Neural progenitor cell (in vitro differentiated cells): ENCODE results near the gene TSPEAR.

Experiments
- EZH2phosphoT487 ChIP-seq: fragments of 200-600 bp; sonication (generic); IDR thresholded peaks from 2 replicates; pipeline ENCODE4 v1.6.1; 2017; ENCODE audit warnings: antibody characterized with exemption
- TF ChIP-seq, protein P1 (sequence below): fragments of 200-600 bp; sonication (generic); IDR thresholded peaks from 2 replicates; pipeline ENCODE4 v1.5.1; 2017; ENCODE audit warnings: antibody characterized with exemption, mild to moderate bottlenecking

DNA sequence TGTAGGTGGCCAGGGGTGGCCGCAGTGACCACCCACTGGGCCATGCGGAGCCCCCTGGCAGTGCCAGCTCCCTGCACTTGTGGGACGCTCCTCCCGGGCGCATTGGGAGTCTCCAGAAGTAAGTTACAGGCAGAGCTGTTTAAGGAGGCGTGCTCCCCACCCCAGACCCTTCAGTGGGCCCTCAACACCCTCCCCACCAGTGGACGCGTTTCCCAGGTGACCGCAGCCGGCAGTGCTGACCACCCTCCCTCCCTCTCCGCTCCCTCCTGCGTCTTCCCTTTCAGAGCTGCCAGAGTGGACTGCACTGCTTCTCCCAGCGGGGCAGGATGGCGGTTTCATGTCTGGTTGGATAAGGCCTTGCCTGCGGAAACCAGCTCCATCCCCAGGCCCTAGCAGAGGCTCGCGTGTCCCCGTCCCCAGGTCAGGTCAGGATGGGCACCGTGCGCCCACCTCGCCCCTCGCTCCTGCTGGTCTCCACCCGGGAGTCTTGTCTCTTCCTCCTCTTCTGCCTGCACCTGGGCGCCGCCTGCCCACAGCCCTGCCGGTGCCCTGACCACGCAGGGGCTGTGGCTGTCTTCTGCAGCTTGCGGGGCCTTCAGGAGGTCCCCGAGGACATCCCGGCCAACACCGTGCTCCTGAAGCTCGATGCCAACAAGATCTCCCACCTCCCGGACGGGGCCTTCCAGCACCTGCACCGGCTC, 255.0 kb downstream of the TSPEAR start:
- TF ChIP-seq EZH2phosphoT487: peak; percentile 16
- TF ChIP-seq, protein P1, sequence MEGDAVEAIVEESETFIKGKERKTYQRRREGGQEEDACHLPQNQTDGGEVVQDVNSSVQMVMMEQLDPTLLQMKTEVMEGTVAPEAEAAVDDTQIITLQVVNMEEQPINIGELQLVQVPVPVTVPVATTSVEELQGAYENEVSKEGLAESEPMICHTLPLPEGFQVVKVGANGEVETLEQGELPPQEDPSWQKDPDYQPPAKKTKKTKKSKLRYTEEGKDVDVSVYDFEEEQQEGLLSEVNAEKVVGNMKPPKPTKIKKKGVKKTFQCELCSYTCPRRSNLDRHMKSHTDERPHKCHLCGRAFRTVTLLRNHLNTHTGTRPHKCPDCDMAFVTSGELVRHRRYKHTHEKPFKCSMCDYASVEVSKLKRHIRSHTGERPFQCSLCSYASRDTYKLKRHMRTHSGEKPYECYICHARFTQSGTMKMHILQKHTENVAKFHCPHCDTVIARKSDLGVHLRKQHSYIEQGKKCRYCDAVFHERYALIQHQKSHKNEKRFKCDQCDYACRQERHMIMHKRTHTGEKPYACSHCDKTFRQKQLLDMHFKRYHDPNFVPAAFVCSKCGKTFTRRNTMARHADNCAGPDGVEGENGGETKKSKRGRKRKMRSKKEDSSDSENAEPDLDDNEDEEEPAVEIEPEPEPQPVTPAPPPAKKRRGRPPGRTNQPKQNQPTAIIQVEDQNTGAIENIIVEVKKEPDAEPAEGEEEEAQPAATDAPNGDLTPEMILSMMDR: no peak
